EL (cell line): ENCODE data around the gene IGFL2.
"Not testable (repeated sequence)": the region's sequence is repeated elsewhere in the genome, so short reads cannot be mapped to it uniquely, and the experiment has no call there.

Experiments used
- DNase-seq: peaks from one replicate; pipeline ENCODE4 v3.0.0-alpha.2; 2016

The IGFL2 gene

GRCh38 chr19:46191972-46192371 lies 43.9 kb downstream of the IGFL2 start:
- DNase-seq = no peak

- not testable (repeated sequence) for DNase-seq
Measured at GRCh38 chr19:46192626-46192991, 44.6 kb downstream of the IGFL2 start.

- peak; percentile 77 for DNase-seq
Measured at GRCh38 chr19:46192992-46193650, 45.1 kb downstream of the IGFL2 start.

DNA sequence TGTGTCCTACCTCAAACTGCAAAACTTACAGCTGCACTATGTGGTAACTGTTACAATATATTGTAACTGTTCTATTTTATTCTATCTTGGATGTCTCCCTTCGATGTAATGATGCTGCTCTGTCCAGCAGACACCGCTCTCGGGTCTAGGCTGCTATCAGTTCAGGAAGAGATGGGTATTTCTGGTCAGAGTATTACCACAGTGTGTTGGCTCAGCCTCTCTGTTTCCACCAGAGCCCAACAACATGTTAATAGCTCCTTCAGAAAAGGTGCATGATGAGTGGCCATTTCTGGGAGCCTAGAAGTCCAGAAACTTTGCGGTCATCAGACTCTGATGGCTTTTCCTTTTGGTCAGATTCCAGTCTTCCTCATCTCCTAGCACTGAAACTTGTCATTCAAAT lies 45.6 kb downstream of the IGFL2 start:
- no peak for DNase-seq

GRCh38 chr19:46195104-46195503 lies 47.1 kb downstream of the IGFL2 start:
- DNase-seq = no peak

- not testable (repeated sequence) for DNase-seq
Measured at GRCh38 chr19:46195919-46196318, 47.9 kb downstream of the IGFL2 start.

- no peak for DNase-seq
Measured at GRCh38 chr19:46196410-46197124, 48.5 kb downstream of the IGFL2 start.

DNA sequence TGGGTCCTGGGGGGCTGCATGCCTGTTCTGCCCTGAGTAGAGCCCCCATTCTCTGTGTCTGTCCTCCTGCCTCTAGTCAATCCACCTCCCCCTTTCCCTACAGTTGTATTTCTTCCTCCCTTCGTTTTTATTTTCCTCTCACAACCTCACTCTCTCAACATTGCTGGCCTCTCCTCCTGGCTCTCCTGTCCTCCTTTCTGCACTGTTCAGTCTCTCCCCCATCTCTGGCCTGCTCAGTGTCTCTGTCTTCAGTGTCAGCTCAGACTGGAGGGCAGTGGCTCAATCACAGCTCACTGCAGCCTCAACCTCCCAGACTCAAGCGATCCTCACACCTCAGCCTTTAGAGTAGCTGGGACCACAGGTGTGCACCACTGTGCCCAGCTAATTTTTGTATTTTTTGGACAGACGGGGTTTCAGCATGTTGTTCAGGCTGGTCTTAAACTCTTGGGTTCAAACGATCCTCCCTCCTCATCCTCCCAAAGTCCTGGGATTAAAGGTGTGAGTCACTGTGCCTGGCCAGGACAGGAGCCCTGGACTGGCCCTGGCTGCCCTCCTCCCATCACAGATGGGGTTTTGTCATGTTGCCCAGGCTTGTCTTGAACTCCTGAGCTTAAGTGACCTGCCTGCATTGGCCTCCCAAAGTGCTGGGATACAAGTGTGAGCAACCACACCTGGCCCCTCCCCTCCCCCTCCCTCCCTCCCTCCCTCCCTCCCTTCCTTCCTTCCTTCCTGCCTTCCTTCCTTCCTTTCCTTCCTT lies 49.5 kb downstream of the IGFL2 start:
- no peak for DNase-seq

DNA sequence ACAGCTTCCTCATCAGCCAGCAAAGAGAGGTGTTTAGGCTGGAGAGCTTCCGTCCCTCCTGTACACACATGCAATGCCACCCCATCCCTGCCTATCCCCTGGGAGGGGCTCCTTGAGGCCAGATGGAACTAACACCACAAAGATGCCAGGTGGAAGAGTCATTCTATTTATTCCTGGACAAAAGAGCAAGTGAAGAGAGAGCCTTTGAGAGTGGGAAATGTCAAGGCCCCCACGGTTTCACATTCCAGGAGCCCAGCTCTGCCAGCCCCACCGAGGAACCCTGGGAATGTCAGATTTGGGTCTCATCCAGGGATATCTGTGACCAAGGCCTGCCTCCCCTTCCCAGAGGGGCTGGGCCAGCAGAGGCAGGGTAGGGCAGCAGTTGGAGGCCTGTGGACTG lies 50.7 kb downstream of the IGFL2 start:
- no peak for DNase-seq

DNA sequence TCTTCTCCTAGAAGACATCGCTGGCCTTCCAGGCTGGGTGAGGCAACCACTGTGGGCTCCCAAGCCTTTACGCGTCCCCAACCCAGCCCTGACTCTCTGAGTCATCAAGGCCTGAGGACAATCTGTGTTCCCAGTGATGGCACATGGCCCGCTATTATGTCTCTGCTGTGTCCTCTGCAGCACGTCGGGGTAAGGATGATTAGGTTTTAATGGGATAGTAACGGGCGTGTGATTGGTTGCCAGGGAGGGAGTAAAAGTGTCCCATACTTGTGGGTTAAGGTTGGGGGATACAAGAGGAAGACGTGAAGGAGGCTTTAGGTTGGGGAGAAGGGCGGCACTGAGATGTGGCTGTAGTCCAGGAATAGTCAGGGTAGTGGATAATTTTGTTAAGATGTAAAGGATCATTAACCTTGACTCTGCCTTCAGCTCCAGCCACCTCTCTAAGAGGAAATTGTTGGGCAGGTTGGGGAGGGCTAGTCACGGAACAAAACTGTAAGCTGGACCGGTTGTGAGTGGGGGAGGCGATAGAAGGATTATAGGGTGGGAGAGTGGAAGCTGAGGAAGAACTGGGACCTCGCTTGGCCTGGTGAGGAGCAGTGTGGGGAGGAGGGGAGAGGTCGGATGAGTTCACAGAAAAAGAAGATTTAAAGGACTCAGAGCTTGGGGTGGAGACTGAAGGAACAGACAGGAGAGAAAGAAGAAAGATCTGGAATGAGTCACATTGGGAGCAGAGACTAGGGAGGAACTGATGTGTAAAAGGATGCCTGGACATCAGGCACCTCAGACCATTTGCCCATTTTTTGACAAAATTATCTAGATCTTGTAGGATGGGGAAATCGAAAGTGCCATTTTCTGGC lies 53.6 kb downstream of the IGFL2 start:
- peak; percentile 12 for DNase-seq

DNA sequence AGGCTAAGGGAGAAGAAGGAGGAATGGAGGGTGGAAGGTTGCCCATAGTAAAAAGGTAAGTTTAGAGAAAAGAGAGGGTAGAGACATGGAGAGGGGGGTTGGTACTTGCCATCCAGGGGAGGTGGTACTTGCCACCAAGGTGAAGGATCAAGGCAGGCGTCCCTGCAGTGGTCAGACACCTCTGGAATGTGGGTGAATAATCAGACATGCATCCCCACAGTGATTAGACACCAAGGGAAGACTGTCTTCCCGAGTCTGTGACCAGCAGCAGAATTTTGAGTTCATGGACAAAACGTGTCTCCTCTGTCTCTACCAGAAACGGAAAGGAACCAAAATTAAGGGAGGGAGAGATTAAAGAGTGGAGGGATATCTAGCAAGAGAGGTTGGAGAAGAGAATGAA lies 54.4 kb downstream of the IGFL2 start:
- no peak for DNase-seq

DNA sequence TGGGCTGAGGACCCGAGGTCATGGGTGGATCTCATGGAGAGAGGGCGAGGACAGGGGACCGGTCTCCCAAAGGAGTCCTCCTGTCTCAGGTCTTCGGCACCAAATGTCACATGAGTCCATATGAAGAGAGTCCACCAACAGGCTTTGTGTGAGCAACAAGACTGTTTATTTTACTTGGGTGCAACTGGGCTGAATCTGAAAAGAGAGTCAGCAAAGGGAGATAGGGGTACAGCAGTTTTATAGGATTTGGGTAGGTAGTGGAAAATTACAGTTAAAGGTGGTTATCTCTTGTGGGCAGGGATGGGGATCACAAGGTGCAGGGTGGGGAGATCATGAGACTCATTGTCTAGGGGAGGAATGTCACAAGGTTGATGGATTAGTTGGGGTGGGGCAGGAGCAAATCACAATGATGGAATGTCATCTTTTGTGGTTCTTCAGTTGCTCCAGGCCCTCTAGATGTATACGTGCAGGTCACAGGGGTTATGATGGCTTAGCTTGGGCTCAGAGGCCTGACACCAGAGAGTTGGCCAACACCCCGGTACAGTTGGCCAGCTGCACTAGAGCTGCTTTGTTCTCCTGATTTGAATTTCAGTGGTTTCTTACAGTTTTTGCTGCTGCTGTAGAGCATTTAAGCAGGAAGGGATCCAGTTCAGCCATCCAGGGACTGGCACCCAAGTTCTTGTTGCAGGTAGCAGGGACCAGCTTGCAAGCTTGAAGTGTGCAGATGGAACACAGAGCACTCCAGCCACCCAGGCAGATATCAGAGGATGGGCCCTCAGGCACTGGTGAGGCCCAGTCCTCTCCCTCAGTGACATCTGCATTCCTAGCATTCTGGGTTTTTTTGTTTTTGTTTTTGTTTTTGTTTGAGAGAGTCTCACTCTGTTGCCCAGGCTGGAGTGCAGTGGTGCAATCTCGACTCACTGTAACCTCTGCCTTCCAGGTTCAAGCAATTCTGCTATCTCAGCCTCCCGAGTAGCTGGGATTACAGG lies 55.1 kb downstream of the IGFL2 start:
- DNase-seq = no peak

GRCh38 chr19:46204008-46204407 lies 56.0 kb downstream of the IGFL2 start:
- DNase-seq = no peak

GRCh38 chr19:46205183-46205984 lies 57.3 kb downstream of the IGFL2 start:
- DNase-seq = no peak

DNA sequence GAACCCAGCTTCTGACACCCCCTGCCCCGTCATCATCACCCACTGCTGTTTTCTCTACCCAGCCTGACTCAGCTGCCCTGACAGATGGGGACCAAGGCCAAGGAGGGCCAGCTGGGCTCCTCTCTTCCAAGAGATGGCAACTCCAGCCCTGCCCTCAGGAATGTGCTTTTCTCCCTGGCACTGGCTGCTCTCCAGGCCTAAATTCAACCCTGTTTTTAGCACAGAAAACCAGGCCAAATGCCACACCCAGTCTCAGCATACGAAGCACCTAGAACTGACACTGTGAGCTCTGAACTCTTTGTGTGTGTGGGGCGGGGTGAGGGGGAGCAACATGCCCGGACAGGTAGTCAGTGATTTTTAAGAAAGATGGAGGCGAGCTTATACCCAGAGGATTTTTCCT lies 58.1 kb downstream of the IGFL2 start:
- DNase-seq = no peak

GRCh38 chr19:46206682-46207081 lies 58.6 kb downstream of the IGFL2 start:
- no peak for DNase-seq

- not testable (repeated sequence) for DNase-seq
Measured at GRCh38 chr19:46207858-46208257, 59.8 kb downstream of the IGFL2 start.

DNA sequence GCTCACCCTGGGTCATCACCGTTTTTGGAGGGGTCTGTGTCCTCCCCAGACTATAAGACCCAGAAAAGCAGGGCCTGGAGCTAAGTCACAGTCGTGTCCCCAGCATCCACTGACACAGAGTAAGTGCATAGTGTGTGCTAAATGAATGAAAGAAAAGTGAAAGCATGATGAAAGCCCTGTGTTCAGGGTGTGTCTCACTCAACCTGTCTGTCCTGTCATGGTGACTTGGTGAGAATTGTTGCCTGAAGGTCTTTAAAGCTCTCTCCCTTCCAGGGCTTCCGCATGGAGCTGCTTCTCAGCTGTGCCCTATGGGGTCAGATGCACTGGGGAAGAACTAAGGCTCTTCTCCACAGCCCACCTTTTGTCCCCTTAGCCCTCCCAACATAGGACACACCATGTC lies 61.0 kb downstream of the IGFL2 start:
- DNase-seq = no peak

GRCh38 chr19:46209472-46209871 lies 61.4 kb downstream of the IGFL2 start:
- DNase-seq = no peak

GRCh38 chr19:46210669-46211068 lies 62.6 kb downstream of the IGFL2 start:
- no peak for DNase-seq
